Measurements from ENCODE around the gene ICE2. TPM values are rescaled to one million over a fixed set of nuclear protein-coding genes. Genes with fewer than 3 reads are reported as not detected.

ICE2 gene
- total RNA-seq, 1 donor from 2014 or later, result 39.5 TPM

DNA sequence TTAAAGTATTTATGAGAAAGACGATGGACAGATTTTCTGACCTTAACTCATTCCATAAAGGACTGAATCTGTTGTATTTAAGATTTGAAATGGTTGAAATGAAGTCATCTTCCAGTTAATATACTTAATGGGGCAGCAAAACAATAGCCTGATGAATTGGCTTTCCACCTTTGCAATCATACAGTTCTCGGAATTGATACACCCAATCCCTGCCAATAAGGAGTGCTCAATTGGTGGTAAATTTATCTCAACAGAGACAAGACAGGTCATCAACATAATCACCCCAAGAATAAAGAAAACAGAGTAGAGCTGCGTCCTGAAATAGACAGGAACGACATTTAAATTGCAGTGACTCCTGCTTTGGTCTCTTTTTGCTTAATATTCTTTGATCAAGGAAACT, 92.3 kb downstream of the ICE2 start:
- Histone ChIP-seq H3K4me1 (peaks cover 76% of the 10 kb centered on the region), H3K9me3 (no peaks in the 10 kb centered on the region), H3K27me3 (ENCODE audit: low read depth) (no peaks in the 10 kb centered on the region), H3K36me3 (peaks cover 44% of the 10 kb centered on the region), H3K4me3 (no peak overlapping the region), H3K27ac (no peak overlapping the region)
- ATAC-seq (no peak), DNase-seq (no peak)
- intact Hi-C loops (cut with DNase I), result no loop called here
- TF ChIP-seq, protein P1, sequence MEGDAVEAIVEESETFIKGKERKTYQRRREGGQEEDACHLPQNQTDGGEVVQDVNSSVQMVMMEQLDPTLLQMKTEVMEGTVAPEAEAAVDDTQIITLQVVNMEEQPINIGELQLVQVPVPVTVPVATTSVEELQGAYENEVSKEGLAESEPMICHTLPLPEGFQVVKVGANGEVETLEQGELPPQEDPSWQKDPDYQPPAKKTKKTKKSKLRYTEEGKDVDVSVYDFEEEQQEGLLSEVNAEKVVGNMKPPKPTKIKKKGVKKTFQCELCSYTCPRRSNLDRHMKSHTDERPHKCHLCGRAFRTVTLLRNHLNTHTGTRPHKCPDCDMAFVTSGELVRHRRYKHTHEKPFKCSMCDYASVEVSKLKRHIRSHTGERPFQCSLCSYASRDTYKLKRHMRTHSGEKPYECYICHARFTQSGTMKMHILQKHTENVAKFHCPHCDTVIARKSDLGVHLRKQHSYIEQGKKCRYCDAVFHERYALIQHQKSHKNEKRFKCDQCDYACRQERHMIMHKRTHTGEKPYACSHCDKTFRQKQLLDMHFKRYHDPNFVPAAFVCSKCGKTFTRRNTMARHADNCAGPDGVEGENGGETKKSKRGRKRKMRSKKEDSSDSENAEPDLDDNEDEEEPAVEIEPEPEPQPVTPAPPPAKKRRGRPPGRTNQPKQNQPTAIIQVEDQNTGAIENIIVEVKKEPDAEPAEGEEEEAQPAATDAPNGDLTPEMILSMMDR (IDR thresholded peaks at IDR 0.05), result no peak

- DNase-seq (no peak), ATAC-seq (no peak)
- TF ChIP-seq, protein P1 (IDR thresholded peaks at IDR 0.05), result no peak
- no peaks in the 10 kb centered on the region for H3K27me3 ChIP-seq (ENCODE audit: low read depth)
- H3K4me1 ChIP-seq, result peaks cover 69% of the 10 kb centered on the region
- H3K4me3 ChIP-seq, result no peak overlapping the region
- H3K27ac ChIP-seq, result no peak overlapping the region
- intact Hi-C loops (cut with DNase I), result no loop called here
- H3K36me3 ChIP-seq, result peaks cover 51% of the 10 kb centered on the region
- no peaks in the 10 kb centered on the region for H3K9me3 ChIP-seq
These were observed 93.1 kb downstream of the ICE2 start for GRCh38 chr15:60385620-60386552.

DNA sequence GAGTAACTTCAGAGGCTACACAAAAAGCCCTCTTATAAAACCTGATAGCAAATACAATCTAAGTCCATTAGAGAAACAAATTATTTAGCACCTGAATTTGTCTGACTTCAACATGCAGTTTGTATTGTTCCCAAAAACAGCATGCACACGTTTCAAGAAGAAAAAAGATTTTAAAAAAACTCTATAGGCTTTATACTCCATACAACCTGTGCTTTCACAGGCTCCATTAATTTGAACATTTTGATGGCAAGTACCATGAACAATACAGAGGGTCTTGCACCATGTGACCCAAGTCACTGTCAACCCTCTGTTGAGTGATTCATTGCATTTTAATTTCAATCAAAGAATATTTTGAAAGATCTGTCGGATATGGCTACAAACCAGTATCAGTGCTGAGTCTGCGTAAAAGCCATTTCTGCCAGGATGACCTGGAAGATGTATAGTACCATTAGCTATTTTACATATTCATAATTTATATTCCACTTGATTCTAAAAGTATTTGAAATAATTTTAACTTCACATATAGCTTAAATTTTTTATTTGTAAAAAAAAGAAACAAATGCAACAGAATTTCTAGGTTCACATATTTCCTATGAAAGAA, 94.3 kb downstream of the ICE2 start:
- TF ChIP-seq, protein P1 (IDR thresholded peaks at IDR 0.05), result no peak
- DNase-seq (no peak), ATAC-seq (no peak)
- peaks cover 65% of the 10 kb centered on the region for H3K4me1 ChIP-seq
- intact Hi-C loops (cut with DNase I), result no loop called here
- no peaks in the 10 kb centered on the region for H3K27me3 ChIP-seq (ENCODE audit: low read depth)
- H3K4me3 ChIP-seq, result no peak overlapping the region
- H3K9me3 ChIP-seq, result no peaks in the 10 kb centered on the region
- peaks cover 63% of the 10 kb centered on the region for H3K36me3 ChIP-seq
- no peak overlapping the region for H3K27ac ChIP-seq

DNA sequence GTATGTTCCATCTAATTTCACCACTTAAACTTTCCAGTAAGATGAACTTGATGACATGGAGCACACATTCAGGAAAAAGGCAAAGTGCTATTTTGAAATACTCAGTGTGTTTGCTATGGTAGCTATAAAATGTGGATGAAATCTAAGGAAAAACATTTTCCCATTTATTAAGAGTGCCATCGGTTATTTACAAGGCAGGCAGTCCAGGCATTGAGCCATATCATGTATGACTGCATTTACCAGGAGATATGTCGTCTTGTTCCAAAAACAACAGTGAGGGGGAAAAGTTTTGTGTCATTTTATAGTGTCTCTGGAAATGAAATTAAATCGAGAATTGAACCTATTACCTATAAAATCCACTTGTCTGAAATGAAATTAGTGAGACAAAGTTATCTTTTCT, 94.9 kb downstream of the ICE2 start:
- TF ChIP-seq, protein P1 (IDR thresholded peaks at IDR 0.05), result no peak
- H3K4me3 ChIP-seq, result no peak overlapping the region
- H3K36me3 ChIP-seq, result peaks cover 67% of the 10 kb centered on the region
- H3K27ac ChIP-seq, result no peak overlapping the region
- DNase-seq (no peak), ATAC-seq (no peak)
- no peaks in the 10 kb centered on the region for H3K9me3 ChIP-seq
- no peaks in the 10 kb centered on the region for H3K27me3 ChIP-seq (ENCODE audit: low read depth)
- intact Hi-C loops (cut with DNase I), result no loop called here
- peaks cover 65% of the 10 kb centered on the region for H3K4me1 ChIP-seq

DNA sequence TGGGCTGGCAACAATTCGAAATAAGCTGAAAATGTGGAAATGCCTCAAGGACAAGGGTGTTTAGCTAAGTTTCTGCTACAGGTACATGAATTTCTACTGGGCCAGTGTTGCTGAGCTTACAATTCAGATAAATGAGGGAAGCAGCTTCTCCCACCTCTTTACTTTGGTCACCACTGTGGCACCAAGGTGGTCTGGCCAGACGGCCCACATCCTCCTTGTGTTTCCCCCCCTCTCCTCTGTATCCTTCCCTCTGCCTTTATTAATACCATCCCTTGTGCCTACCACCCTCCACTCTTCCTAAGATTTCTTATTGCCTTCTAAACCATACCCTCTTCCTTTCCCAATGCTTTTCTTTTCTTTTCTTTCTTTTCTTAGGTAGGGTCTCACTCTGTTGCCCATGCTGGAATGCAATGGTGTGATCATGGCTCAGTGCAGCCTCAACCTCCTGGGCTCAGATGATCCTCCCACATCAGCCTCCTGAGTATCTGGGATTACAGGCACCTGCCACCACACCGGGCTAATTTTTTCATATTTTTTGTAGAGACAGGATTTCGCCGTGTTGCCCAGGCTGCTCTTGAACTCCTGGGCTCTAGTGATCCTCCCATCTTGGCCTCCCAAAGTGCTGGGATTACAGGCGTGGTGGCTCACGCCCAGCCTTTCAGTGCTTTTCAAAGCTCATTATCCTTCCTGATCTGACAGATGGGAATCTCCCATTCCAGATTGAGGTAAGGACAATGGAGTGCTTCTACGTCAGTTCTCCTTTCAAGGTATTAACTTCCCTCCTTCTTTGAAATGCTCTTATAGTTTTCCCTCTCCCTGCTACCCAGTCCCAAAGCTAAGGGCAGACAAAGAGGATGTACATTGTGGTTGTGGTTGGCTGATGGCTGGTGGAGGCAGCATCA, 95.9 kb downstream of the ICE2 start:
- Histone ChIP-seq H3K27me3 (ENCODE audit: low read depth) (no peaks in the 10 kb centered on the region), H3K9me3 (no peaks in the 10 kb centered on the region), H3K36me3 (peaks cover 74% of the 10 kb centered on the region), H3K4me1 (peaks cover 54% of the 10 kb centered on the region), H3K27ac (no peak overlapping the region), H3K4me3 (no peak overlapping the region)
- DNase-seq (no peak), ATAC-seq (no peak)
- TF ChIP-seq, protein P1 (IDR thresholded peaks at IDR 0.05), result no peak
- intact Hi-C loops (cut with DNase I), result no loop called here
